Neural progenitor cell (in vitro differentiated cells): ENCODE results near the gene SVIP.

Source experiments
- EZH2 ChIP-seq: fragments of 200-600 bp; sonication (generic); IDR thresholded peaks from 2 replicates; pipeline ENCODE4 v1.6.1; 2017; ENCODE audit warnings: antibody characterized with exemption, mild to moderate bottlenecking, moderate library complexity
- TF ChIP-seq, protein P1 (sequence below): fragments of 200-600 bp; sonication (generic); IDR thresholded peaks from 2 replicates; pipeline ENCODE4 v1.5.1; 2017; ENCODE audit warnings: antibody characterized with exemption, mild to moderate bottlenecking

DNA sequence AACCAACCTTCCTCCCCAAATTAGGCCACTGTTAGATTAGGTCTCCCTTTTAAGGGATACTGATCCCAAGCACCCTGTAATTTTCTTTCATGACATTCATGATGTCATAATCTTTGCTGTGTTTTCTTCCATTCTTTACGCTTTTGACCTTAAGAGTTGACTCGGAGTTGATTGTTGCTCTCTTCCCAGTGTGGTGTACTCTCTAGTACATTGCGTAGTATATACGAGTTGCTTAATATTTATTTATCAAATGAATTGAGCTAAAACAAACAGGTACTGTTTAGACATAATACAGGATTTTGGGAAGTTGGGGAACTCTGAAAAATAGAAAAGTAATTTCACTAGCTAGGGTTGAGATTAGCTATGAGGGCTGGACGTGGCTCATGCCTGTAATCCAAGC, 49.8 kb downstream of the SVIP start:
- TF ChIP-seq, protein P1, sequence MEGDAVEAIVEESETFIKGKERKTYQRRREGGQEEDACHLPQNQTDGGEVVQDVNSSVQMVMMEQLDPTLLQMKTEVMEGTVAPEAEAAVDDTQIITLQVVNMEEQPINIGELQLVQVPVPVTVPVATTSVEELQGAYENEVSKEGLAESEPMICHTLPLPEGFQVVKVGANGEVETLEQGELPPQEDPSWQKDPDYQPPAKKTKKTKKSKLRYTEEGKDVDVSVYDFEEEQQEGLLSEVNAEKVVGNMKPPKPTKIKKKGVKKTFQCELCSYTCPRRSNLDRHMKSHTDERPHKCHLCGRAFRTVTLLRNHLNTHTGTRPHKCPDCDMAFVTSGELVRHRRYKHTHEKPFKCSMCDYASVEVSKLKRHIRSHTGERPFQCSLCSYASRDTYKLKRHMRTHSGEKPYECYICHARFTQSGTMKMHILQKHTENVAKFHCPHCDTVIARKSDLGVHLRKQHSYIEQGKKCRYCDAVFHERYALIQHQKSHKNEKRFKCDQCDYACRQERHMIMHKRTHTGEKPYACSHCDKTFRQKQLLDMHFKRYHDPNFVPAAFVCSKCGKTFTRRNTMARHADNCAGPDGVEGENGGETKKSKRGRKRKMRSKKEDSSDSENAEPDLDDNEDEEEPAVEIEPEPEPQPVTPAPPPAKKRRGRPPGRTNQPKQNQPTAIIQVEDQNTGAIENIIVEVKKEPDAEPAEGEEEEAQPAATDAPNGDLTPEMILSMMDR, result no peak
- TF ChIP-seq EZH2, result no peak
